Neural progenitor cell (in vitro differentiated cells): ENCODE measurements around the gene S100PBP. TPM values are rescaled to one million over a fixed set of nuclear protein-coding genes. Genes with fewer than 3 reads are reported as not detected.

Experiments
- DNase-seq: peaks from one replicate; pipeline ENCODE4 v3.0.0-alpha.2; 2016; ENCODE audit warnings: low spot score
- H2AFZ ChIP-seq: fragments of 200-600 bp; sonication (generic); replicated peaks from 2 replicates; pipeline ENCODE4 v1.6.1; 2016; ENCODE audit warnings: antibody characterized with exemption
- H3F3A ChIP-seq: fragments of 200-600 bp; sonication (generic); 2 replicates; pipeline ENCODE4 v1.6.1; 2016; ENCODE audit warnings: antibody characterized with exemption, low read depth
- H3K27ac ChIP-seq: fragments of 200-600 bp; sonication (generic); 2 replicates; pipeline ENCODE4 v1.5.1; 2016; ENCODE audit warnings: mild to moderate bottlenecking
- H3K27me3 ChIP-seq: fragments of 200-600 bp; sonication (generic); 2 replicates; pipeline ENCODE4 v1.6.1; 2016; ENCODE audit warnings: mild to moderate bottlenecking, moderate library complexity
- H3K36me3 ChIP-seq: fragments of 200-600 bp; sonication (generic); 2 replicates; pipeline ENCODE4 v1.5.1; 2016
- H3K4me1 ChIP-seq: fragments of 200-600 bp; sonication (generic); 2 replicates; pipeline ENCODE4 v1.6.1; 2016; ENCODE audit warnings: mixed run types
- H3K4me2 ChIP-seq: fragments of 200-600 bp; sonication (generic); 2 replicates; pipeline ENCODE4 v1.6.1; 2016
- H3K4me3 ChIP-seq: fragments of 200-600 bp; sonication (generic); 2 replicates; pipeline ENCODE4 v1.5.1; 2016
- H3K79me2 ChIP-seq: fragments of 200-600 bp; sonication (generic); 2 replicates; pipeline ENCODE4 v1.6.1; 2016; ENCODE audit warnings: low read depth
- H3K9ac ChIP-seq: fragments of 200-600 bp; sonication (generic); 2 replicates; pipeline ENCODE4 v1.6.1; 2016
- H3K9me3 ChIP-seq: fragments of 200-600 bp; sonication (generic); 2 replicates; pipeline ENCODE4 v1.5.1; 2016; ENCODE audit warnings: low read depth
- H4K20me1 ChIP-seq: fragments of 200-600 bp; sonication (generic); 2 replicates; pipeline ENCODE4 v1.6.1; 2016; ENCODE audit warnings: low read depth
- H3K27ac Mint-ChIP-seq: 3 replicates; pipeline ENCODE4 v1.8.0; 2021; ENCODE audit warnings: mixed read lengths
- H3K27me3 Mint-ChIP-seq: 2 replicates; pipeline ENCODE4 v1.8.0; 2022; ENCODE audit warnings: low read depth, mild to moderate bottlenecking, inconsistent platforms, moderate library complexity, mixed read lengths; ENCODE audit not compliant: insufficient read depth
- H3K36me3 Mint-ChIP-seq: 3 replicates; pipeline ENCODE4 v1.8.0; 2021; ENCODE audit warnings: mixed read lengths
- H3K4me1 Mint-ChIP-seq: 3 replicates; pipeline ENCODE4 v1.8.0; 2021; ENCODE audit warnings: mixed read lengths
- H3K4me3 Mint-ChIP-seq: 3 replicates; pipeline ENCODE4 v1.8.0; 2021; ENCODE audit warnings: mild to moderate bottlenecking, moderate library complexity, mixed read lengths
- H3K9me3 Mint-ChIP-seq: 3 replicates; pipeline ENCODE4 v1.8.0; 2020; ENCODE audit warnings: mixed read lengths
- EZH2 ChIP-seq: fragments of 200-600 bp; sonication (generic); IDR thresholded peaks from 2 replicates; pipeline ENCODE4 v1.6.1; 2017; ENCODE audit warnings: antibody characterized with exemption, mild to moderate bottlenecking, moderate library complexity
- EZH2phosphoT487 ChIP-seq: fragments of 200-600 bp; sonication (generic); IDR thresholded peaks from 2 replicates; pipeline ENCODE4 v1.6.1; 2017; ENCODE audit warnings: antibody characterized with exemption
- total RNA-seq: library from RNA; depleted of rRNA; stranded (reverse); fragments of >200 nt; gene quantifications from 2 replicates; pipeline ENCODE4 v1.2.3, GENCODE V29; 2015; ENCODE audit warnings: low replicate concordance
- TF ChIP-seq, protein P1 (sequence below): fragments of 200-600 bp; sonication (generic); IDR thresholded peaks from 2 replicates; pipeline ENCODE4 v1.5.1; 2017; ENCODE audit warnings: antibody characterized with exemption, mild to moderate bottlenecking

Gene S100PBP
- total RNA-seq, 1 donor from 2014 or later, result 107 TPM

DNA sequence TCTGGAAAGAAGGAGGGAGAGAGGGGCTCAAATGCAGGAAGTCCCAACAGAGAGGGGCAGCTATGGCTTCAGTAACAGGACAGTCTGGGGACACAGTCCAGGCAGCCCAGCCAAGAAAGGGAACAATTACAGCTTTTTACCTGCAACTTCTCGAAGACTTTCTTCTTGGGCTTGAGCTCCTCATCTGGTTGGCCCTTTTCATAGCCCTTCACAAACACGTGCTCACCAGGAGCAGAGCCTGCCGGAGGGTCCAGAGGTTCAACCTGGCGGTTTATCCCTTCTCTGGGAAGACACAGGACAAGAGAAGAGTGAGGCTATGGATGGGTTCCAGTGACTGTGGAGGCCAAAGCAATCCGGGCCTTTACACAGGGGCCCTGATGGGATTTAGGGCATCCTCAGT is 38.2 kb upstream of the S100PBP start:
- Histone ChIP-seq H3K79me2 (no peaks in the 10 kb centered on the region), H4K20me1 (peaks cover 5% of the 10 kb centered on the region), H3K4me2 (no peak overlapping the region), H3K9me3 (no peaks in the 10 kb centered on the region), H3K4me3 (no peak overlapping the region), H2AFZ (no peak overlapping the region), H3F3A (peaks cover 21% of the 10 kb centered on the region), H3K9ac (no peak overlapping the region), H3K27me3 (no peaks in the 10 kb centered on the region), H3K36me3 (peaks cover 4% of the 10 kb centered on the region), H3K4me1 (no peaks in the 10 kb centered on the region), H3K27ac (no peak overlapping the region)
- Mint-ChIP-seq H3K9me3 (no peaks in the 10 kb centered on the region), H3K27ac (no peak overlapping the region), H3K4me3 (no peak overlapping the region), H3K36me3 (peaks cover 33% of the 10 kb centered on the region), H3K27me3 (peaks cover 3% of the 10 kb centered on the region), H3K4me1 (peaks cover 3% of the 10 kb centered on the region)
- DNase-seq, result no peak
- TF ChIP-seq EZH2phosphoT487 (no peak), EZH2 (no peak)
- TF ChIP-seq, protein P1, sequence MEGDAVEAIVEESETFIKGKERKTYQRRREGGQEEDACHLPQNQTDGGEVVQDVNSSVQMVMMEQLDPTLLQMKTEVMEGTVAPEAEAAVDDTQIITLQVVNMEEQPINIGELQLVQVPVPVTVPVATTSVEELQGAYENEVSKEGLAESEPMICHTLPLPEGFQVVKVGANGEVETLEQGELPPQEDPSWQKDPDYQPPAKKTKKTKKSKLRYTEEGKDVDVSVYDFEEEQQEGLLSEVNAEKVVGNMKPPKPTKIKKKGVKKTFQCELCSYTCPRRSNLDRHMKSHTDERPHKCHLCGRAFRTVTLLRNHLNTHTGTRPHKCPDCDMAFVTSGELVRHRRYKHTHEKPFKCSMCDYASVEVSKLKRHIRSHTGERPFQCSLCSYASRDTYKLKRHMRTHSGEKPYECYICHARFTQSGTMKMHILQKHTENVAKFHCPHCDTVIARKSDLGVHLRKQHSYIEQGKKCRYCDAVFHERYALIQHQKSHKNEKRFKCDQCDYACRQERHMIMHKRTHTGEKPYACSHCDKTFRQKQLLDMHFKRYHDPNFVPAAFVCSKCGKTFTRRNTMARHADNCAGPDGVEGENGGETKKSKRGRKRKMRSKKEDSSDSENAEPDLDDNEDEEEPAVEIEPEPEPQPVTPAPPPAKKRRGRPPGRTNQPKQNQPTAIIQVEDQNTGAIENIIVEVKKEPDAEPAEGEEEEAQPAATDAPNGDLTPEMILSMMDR, result no peak

DNA sequence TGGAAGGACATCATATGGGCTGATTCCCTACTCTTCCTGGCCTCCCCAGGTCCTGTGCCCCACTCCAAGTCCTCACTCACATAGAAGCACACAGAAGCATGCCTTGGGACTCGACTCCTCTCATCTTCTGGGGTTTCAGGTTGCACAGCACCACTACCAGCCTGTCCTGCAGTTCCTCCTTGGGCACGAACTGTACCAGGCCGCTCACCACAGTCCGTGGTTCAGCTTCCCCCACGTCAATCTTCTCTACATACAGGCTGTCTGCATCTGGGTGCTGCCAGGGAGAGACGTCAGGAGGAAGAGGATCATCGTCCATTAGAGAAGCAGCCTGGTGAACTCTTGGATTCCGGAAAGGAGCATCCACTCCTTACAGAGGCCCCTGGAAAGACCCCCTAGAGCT is 37.4 kb upstream of the S100PBP start:
- Histone ChIP-seq H3K9me3 (no peaks in the 10 kb centered on the region), H3K4me2 (no peak overlapping the region), H3K36me3 (peaks cover 4% of the 10 kb centered on the region), H3F3A (peaks cover 17% of the 10 kb centered on the region), H3K4me1 (no peaks in the 10 kb centered on the region), H3K27me3 (no peaks in the 10 kb centered on the region), H3K79me2 (no peaks in the 10 kb centered on the region), H4K20me1 (peaks cover 5% of the 10 kb centered on the region), H3K27ac (no peak overlapping the region), H3K4me3 (no peak overlapping the region), H2AFZ (no peak overlapping the region), H3K9ac (no peak overlapping the region)
- Mint-ChIP-seq H3K36me3 (peaks cover 38% of the 10 kb centered on the region), H3K27ac (no peak overlapping the region), H3K9me3 (no peaks in the 10 kb centered on the region), H3K4me1 (no peaks in the 10 kb centered on the region), H3K27me3 (peaks cover 2% of the 10 kb centered on the region), H3K4me3 (no peak overlapping the region)
- TF ChIP-seq EZH2phosphoT487, result no peak
- TF ChIP-seq EZH2, result no peak
- TF ChIP-seq, protein P1, result no peak
- DNase-seq, result no peak

DNA sequence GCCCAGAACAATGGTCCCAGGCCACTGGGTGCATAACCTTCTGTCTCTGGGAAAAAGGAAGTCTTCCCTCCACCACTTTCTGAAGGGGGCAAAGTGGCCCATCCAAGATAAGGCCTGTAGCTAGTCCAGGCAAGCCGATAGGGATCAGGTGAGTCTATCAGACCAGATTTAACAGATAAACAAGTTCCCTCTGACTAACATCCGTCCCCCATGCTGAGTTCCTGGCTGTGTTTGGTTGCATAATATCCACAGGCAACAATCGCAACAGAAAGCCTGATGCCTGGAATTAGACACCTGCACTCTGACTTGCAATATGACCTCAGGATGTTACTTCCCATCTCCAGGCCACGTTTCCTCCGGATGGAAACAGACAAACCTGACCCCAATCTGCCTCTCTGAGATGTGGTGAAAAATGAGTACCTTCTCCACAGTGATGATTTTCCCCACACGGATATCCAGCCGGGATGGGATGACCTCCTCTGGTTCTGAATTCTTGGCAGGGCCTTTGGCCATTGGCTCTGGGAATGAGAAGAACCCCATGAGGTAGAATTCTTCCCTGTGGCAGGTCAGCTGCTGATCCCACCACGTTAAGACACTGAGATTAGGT is 36.7 kb upstream of the S100PBP start:
- Histone ChIP-seq H3K36me3 (peaks cover 4% of the 10 kb centered on the region), H3K9me3 (no peaks in the 10 kb centered on the region), H3K4me3 (no peak overlapping the region), H3F3A (peaks cover 11% of the 10 kb centered on the region), H3K4me1 (no peaks in the 10 kb centered on the region), H4K20me1 (no peaks in the 10 kb centered on the region), H2AFZ (no peak overlapping the region), H3K9ac (no peak overlapping the region), H3K79me2 (no peaks in the 10 kb centered on the region), H3K27ac (no peak overlapping the region), H3K27me3 (no peaks in the 10 kb centered on the region), H3K4me2 (no peak overlapping the region)
- H3K9me3 Mint-ChIP-seq, result no peaks in the 10 kb centered on the region
- no peak for DNase-seq
- TF ChIP-seq EZH2phosphoT487 (no peak), EZH2 (no peak)
- TF ChIP-seq, protein P1, result no peak
- no peak overlapping the region for H3K4me3 Mint-ChIP-seq
- peaks cover 36% of the 10 kb centered on the region for H3K36me3 Mint-ChIP-seq
- H3K4me1 Mint-ChIP-seq, result no peaks in the 10 kb centered on the region
- H3K27me3 Mint-ChIP-seq, result peaks cover 2% of the 10 kb centered on the region
- H3K27ac Mint-ChIP-seq, result no peak overlapping the region
